CD14-positive monocyte (primary cell): ENCODE measurements around the gene ITGB1. TPM values are rescaled to one million over a fixed set of nuclear protein-coding genes. Genes with fewer than 3 reads are reported as not detected.
A peak's percentile ranks its signal among the peaks of the same experiment; 100 is the strongest.

ENCODE experiments used
- DNase-seq, 3 donors: peaks; one replicate each; pipeline ENCODE4 v3.0.0-alpha.2; 2011 to 2022
- H2AFZ ChIP-seq: 2 replicates; pipeline ENCODE4 v1.6.0; 2012; ENCODE audit warnings: mild to moderate bottlenecking, low read depth, low read length, inconsistent platforms; ENCODE audit not compliant: insufficient read depth, poor library complexity, severe bottlenecking
- H3K27ac ChIP-seq, 2 donors: 1 replicate in 1 of 2; 2 replicates in 1 of 2; pipeline ENCODE4 v1.5.1; 2012 to 2013; ENCODE audit warnings: low read length in 2 of 2, control low read depth in 1 of 2, inconsistent platforms in 1 of 2, low read depth in 1 of 2, mild to moderate bottlenecking in 1 of 2
- H3K27me3 ChIP-seq, 2 donors: one replicate each; pipeline versions ENCODE4 v1.6.0 to v1.6.1; 2011 to 2013; ENCODE audit warnings: low read length in 2 of 2; ENCODE audit not compliant: control insufficient read depth in 2 of 2, insufficient read depth in 2 of 2
- H3K36me3 ChIP-seq, 2 donors: replicated peaks in 1 of 2; 1 replicate in 1 of 2; 2 replicates in 1 of 2; pipeline versions ENCODE4 v1.5.1 to v1.6.1; 2012 to 2013; ENCODE audit warnings: low read length in 2 of 2, control low read depth in 1 of 2, inconsistent platforms in 1 of 2, mild to moderate bottlenecking in 1 of 2; ENCODE audit not compliant: insufficient read depth in 2 of 2, control insufficient read depth in 1 of 2
- H3K4me1 ChIP-seq, 2 donors: 1 replicate in 1 of 2; 2 replicates in 1 of 2; pipeline versions ENCODE4 v1.5.1 to v1.6.1; 2012 to 2013; ENCODE audit warnings: low read length in 2 of 2, control low read depth in 1 of 2, inconsistent platforms in 1 of 2, mild to moderate bottlenecking in 1 of 2, moderate library complexity in 1 of 2; ENCODE audit not compliant: insufficient read depth in 2 of 2, control insufficient read depth in 1 of 2
- H3K4me2 ChIP-seq: replicated peaks from 2 replicates; pipeline ENCODE3; 2012; ENCODE audit warnings: low read length, moderate library complexity, mild to moderate bottlenecking; ENCODE audit not compliant: poor library complexity, severe bottlenecking; ENCODE audit errors: extremely low read depth
- H3K4me3 ChIP-seq, 3 experiments: fragments of 200-600 bp in 1 of 3; sonication (generic) in 1 of 3; replicated peaks in 1 of 3; 1 replicate in 2 of 3; 2 replicates in 1 of 3; pipeline ENCODE4 v1.5.1; 2011 to 2013; ENCODE audit warnings: low read length in 3 of 3, mild to moderate bottlenecking in 3 of 3, control low read depth in 2 of 3, low read depth in 2 of 3, inconsistent platforms in 1 of 3, moderate library complexity in 1 of 3
- H3K79me2 ChIP-seq: 2 replicates; pipeline ENCODE4 v1.6.0; 2012; ENCODE audit warnings: mild to moderate bottlenecking, control low read depth, inconsistent platforms, low read length, moderate library complexity; ENCODE audit not compliant: insufficient read depth
- H3K9ac ChIP-seq: 2 replicates; pipeline ENCODE4 v1.6.0; 2017; ENCODE audit warnings: low read length, mild to moderate bottlenecking; ENCODE audit not compliant: insufficient read depth, poor library complexity, severe bottlenecking
- H3K9me3 ChIP-seq, 2 donors: replicated peaks in 1 of 2; 1 replicate in 1 of 2; 2 replicates in 1 of 2; pipeline versions ENCODE4 v1.5.1 to v1.6.1; 2012 to 2013; ENCODE audit warnings: low read length in 2 of 2, control low read depth in 1 of 2; ENCODE audit not compliant: control insufficient read depth in 1 of 2, insufficient read depth in 1 of 2
- H4K20me1 ChIP-seq: 2 replicates; pipeline ENCODE4 v1.6.0; 2012; ENCODE audit warnings: mild to moderate bottlenecking, low read length, control low read depth, moderate library complexity; ENCODE audit not compliant: insufficient read depth
- H3K27ac Mint-ChIP-seq, 7 donors: one replicate each; pipeline ENCODE4 v1.8.0; 2020; ENCODE audit warnings: mild to moderate bottlenecking in 7 of 7, mixed read lengths in 7 of 7, moderate library complexity in 6 of 7, inconsistent platforms in 2 of 7
- H3K27me3 Mint-ChIP-seq, 3 donors: one replicate each; pipeline ENCODE4 v1.8.0; 2021 to 2022; ENCODE audit warnings: low read depth in 3 of 3, mild to moderate bottlenecking in 3 of 3, mixed read lengths in 3 of 3, moderate library complexity in 3 of 3, inconsistent platforms in 1 of 3
- H3K36me3 Mint-ChIP-seq, 2 donors: one replicate each; pipeline ENCODE4 v1.8.0; 2020; ENCODE audit warnings: mixed read lengths in 2 of 2, inconsistent platforms in 1 of 2, mild to moderate bottlenecking in 1 of 2
- H3K4me1 Mint-ChIP-seq: one replicate; pipeline ENCODE4 v1.8.0; 2020; ENCODE audit warnings: mild to moderate bottlenecking, mixed read lengths
- H3K4me3 Mint-ChIP-seq, 2 donors: one replicate each; pipeline ENCODE4 v1.8.0; 2020; ENCODE audit warnings: mild to moderate bottlenecking in 2 of 2, mixed read lengths in 2 of 2, moderate library complexity in 1 of 2
- H3K9me3 Mint-ChIP-seq, 7 donors: one replicate each; pipeline ENCODE4 v1.8.0; 2020 to 2022; ENCODE audit warnings: mixed read lengths in 7 of 7, mild to moderate bottlenecking in 6 of 7, moderate library complexity in 6 of 7, inconsistent platforms in 2 of 7
- CTCF ChIP-seq: fragments of 200-600 bp; IDR thresholded peaks from one replicate; pipeline ENCODE4 v1.8.0; 2022; ENCODE audit warnings: antibody characterized with exemption, mild to moderate bottlenecking
- WGBS: methylation state at CpG from one replicate; pipeline ENCODE4 v1.1.5; 2013; ENCODE audit warnings: missing lambda C conversion rate; ENCODE audit not compliant: insufficient coverage; 5-methylcytosine and 5-hydroxymethylcytosine counted together
- intact Hi-C, 2 donors: fragments of 100-400 bp; cut with micrococcal nuclease; formaldehyde crosslinking; loops; one replicate each; pipeline versions ENCODE4 v1.15.0 to v1.15.1; 2023
- polyA plus RNA-seq, 3 donors: library from polyadenylated mRNA; depleted of rRNA in 1 of 3; unstranded in 2 of 3; stranded (reverse) in 1 of 3; fragments of 300-500 nt in 2 of 3; fragments of >200 nt in 1 of 3; fragmentation: Illumina TruSeq in 2 of 3; gene quantifications; 1 replicate in 2 of 3; 2 replicates in 1 of 3; pipeline ENCODE4 v1.2.3, GENCODE V29; 2012 to 2021

Gene ITGB1
- polyA plus RNA-seq, 3 donors: 58.2 to 157 (median 127) TPM

- H3K9ac ChIP-seq: no peak overlapping the region
- H3K4me3 Mint-ChIP-seq: no peak overlapping the region
These were observed 24.3 kb upstream of the ITGB1 start for GRCh38 chr10:32982293-32982709.

GRCh38 chr10:32981760-32982159, 23.7 kb upstream of the ITGB1 start:
- Histone ChIP-seq H3K36me3 (no peaks in the 10 kb centered on the region), H3K4me3 (no peak overlapping the region), H3K4me2 (no peak overlapping the region), H3K27me3 (no peaks in the 10 kb centered on the region), H3K9me3 (no peaks in the 10 kb centered on the region), H2AFZ (no peak overlapping the region), H3K79me2 (no peaks in the 10 kb centered on the region), H4K20me1 (no peaks in the 10 kb centered on the region), H3K27ac (no peak overlapping the region), H3K4me1 (peaks cover 32% of the 10 kb centered on the region in 2 donors), H3K9ac (no peak overlapping the region)
- WGBS: 87% methylated on average over 3 of the region's 4 CpGs
- Mint-ChIP-seq H3K4me3 (no peak overlapping the region), H3K4me1 (peaks cover 47% of the 10 kb centered on the region), H3K9me3 (peaks cover 0 to 2% (median 0%) of the 10 kb centered on the region in 7 donors), H3K27me3 (peaks cover 1 to 7% (median 3%) of the 10 kb centered on the region in 3 donors), H3K27ac (peak overlapping the region in 3 of 7 donors; percentile 97 to 98 (median 97)), H3K36me3 (no peaks in the 10 kb centered on the region)
- TF ChIP-seq CTCF: no peak
- no peak for DNase-seq
- intact Hi-C loops: loop anchor here in 1 of 2 donors (2.0 to 5.0 kb wide), 3 partner anchors 21 to 34 kb away; no protein-coding TSS in a partner anchor

More at GRCh38 chr10:32982293-32982709, 24.3 kb upstream of the ITGB1 start:
- Histone ChIP-seq H4K20me1 (no peaks in the 10 kb centered on the region), H3K27ac (no peak overlapping the region), H3K9me3 (no peaks in the 10 kb centered on the region), H3K4me3 (no peak overlapping the region), H3K27me3 (no peaks in the 10 kb centered on the region), H3K4me1 (peaks cover 32% of the 10 kb centered on the region in 2 donors), H2AFZ (no peak overlapping the region), H3K4me2 (no peak overlapping the region), H3K36me3 (no peaks in the 10 kb centered on the region), H3K79me2 (no peaks in the 10 kb centered on the region)
- H3K27ac Mint-ChIP-seq: peak overlapping the region in 3 of 7 donors; percentile 30 to 40 (median 32)
- intact Hi-C loops: loop anchor here in 1 of 2 donors (5.0 kb wide), 1 partner anchor 35 kb away; no protein-coding TSS in a partner anchor
- no peaks in the 10 kb centered on the region for H3K36me3 Mint-ChIP-seq
- WGBS: 100% methylated on average over 2 of the region's 9 CpGs
- peaks cover 0 to 2% (median 0%) of the 10 kb centered on the region in 7 donors for H3K9me3 Mint-ChIP-seq
- H3K4me1 Mint-ChIP-seq: peaks cover 47% of the 10 kb centered on the region
- no peak for TF ChIP-seq CTCF
- H3K27me3 Mint-ChIP-seq: peaks cover under 1 to 6% (median 3%) of the 10 kb centered on the region in 3 donors
- no peak for DNase-seq
